Neuron (in vitro differentiated cells): ENCODE measurements around the gene PNP.
"Not testable (repeated sequence)": the region's sequence is repeated elsewhere in the genome, so short reads cannot be mapped to it uniquely, and the experiment has no call there.

Experiments
- H2AFZ ChIP-seq: one replicate; pipeline ENCODE4 v1.6.1; 2013; ENCODE audit warnings: low read depth, mild to moderate bottlenecking, inconsistent platforms, low read length, moderate library complexity
- H3K27me3 ChIP-seq: one replicate; pipeline ENCODE4 v1.6.1; 2013; ENCODE audit warnings: low read length; ENCODE audit not compliant: insufficient read depth
- H3K36me3 ChIP-seq: one replicate; pipeline ENCODE4 v1.6.1; 2013; ENCODE audit warnings: low read length; ENCODE audit not compliant: insufficient read depth
- H3K4me1 ChIP-seq: one replicate; pipeline ENCODE4 v1.6.1; 2013; ENCODE audit warnings: low read length; ENCODE audit not compliant: insufficient read depth
- H3K4me3 ChIP-seq: 2 replicates; pipeline ENCODE4 v1.5.1; 2013; ENCODE audit warnings: mild to moderate bottlenecking, low read length, moderate library complexity
- H3K9me3 ChIP-seq: one replicate; pipeline ENCODE4 v1.6.1; 2013; ENCODE audit warnings: low read length

Gene PNP

DNA sequence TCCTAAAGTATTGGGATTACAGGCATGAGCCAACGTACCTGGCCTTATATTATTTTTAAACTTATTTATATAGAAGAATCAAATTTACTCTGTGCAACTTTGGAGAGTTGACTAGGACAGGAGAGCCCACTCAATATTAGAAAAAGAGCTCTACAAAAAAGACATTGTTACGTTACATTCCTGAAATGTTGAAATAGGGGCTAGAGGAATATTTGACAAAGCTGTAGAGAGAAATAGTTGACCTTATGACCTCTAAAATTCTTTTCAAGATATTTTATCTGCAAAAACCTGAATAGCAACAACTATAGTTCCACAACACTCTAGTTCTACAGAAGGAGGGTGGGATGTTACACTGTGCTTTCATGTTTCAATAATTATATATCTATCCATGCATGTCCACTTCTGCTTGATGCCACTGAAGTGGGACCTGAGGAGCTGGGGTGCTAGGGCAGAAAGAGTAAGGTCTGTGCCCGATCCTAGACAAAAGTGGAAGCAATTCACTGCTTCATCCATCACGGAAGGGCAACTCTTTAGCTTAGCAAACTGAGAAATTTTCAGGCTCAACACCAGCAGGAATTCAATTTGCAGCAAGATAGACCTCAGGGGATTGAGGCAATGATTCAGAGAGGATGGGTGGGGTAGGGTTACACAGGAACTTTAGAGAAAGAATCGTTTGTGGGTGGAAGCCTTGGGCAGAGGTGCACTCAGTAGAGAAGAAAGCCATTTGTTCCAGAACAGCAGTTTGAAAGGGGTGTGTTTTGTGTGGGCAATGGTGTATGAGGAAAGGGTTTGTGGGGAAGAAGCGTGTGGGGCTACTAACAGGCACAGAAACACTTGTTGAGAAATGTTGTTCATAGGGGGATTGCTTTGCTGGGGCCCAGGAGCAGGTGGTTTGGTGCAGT lies 20.1 kb downstream of the PNP start:
- H3K9me3 ChIP-seq, result peaks cover 2% of the 10 kb centered on the region
- peaks cover 4% of the 10 kb centered on the region for H3K27me3 ChIP-seq
- peaks cover 2% of the 10 kb centered on the region for H3K4me1 ChIP-seq
- H3K36me3 ChIP-seq, result no peaks in the 10 kb centered on the region
- no peak overlapping the region for H3K4me3 ChIP-seq
- no peak overlapping the region for H2AFZ ChIP-seq

- Histone ChIP-seq H3K4me3 (no peak overlapping the region), H2AFZ (no peak overlapping the region), H3K9me3 (no peaks in the 10 kb centered on the region), H3K4me1 (peaks cover 2% of the 10 kb centered on the region), H3K27me3 (peaks cover 4% of the 10 kb centered on the region), H3K36me3 (no peaks in the 10 kb centered on the region)
Measured at GRCh38 chr14:20490563-20490962, 21.4 kb downstream of the PNP start.

GRCh38 chr14:20492486-20492885 lies 23.3 kb downstream of the PNP start:
- peaks cover 2% of the 10 kb centered on the region for H3K4me1 ChIP-seq
- H3K36me3 ChIP-seq, result no peaks in the 10 kb centered on the region
- no peaks in the 10 kb centered on the region for H3K9me3 ChIP-seq
- H3K4me3 ChIP-seq, result no peak overlapping the region
- peaks cover 4% of the 10 kb centered on the region for H3K27me3 ChIP-seq
- H2AFZ ChIP-seq, result no peak overlapping the region

DNA sequence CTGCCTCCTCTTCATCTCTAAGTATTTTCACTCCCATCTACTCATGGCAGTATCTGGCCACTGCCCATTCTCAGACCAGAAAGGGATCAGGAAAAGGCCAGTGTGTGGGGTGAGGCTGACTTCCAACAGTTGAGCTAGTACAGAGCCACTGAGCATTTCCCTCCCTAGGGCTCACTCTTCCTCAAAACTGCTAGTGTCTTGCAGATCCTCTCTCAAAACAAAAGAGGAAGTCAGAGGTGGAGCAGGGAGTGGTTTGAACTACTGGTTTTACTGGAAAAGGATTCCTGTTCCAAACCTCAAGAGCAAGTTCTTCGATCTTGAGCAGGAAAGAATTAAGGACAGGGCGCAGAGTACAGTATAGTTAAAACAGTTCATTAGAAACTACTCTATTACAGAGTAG lies 24.4 kb downstream of the PNP start:
- Histone ChIP-seq H3K36me3 (no peaks in the 10 kb centered on the region), H2AFZ (no peak overlapping the region), H3K27me3 (peaks cover 4% of the 10 kb centered on the region), H3K4me3 (no peak overlapping the region), H3K4me1 (peaks cover 2% of the 10 kb centered on the region), H3K9me3 (no peaks in the 10 kb centered on the region)

DNA sequence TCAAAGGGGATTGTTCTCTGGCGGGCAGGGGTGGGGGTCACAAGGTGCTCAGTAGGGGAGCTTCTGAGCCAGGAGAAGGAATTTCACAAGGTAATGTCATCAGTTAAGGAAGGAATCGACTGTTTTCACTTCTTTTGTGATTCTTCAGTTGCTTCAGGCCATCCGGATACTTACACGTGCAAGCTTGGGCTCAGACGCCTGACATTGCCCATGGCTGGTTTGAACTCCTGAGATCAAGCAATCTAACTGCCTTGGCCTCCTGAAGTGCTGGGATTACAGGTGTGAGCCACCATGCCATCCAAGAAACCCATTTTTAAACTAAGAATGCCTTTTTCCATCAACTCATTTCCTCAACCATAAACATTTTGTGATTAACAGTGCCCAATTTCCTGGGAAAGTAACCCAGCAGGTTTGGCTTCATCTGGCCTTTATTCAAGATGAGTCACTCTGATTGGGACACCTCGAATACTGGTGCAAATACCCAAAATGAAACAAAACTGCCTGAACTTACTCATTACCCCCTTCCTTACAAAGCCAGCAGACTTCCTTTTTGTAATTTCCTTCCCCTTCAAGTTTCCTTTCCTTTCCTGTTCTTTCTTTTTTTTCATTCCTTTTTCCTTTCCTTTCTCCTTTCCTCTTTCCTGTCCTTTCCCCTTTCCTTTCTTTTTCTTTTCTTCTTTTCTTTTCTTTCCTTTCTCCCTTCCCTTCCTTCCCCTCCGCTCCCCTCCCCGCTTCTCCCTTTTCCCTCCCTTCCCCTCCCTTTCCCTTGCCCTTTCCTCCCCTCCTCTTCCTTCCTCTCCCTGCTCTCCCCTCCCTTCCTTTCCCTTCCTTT lies 25.9 kb downstream of the PNP start:
- Histone ChIP-seq H3K4me1 (peaks cover 3% of the 10 kb centered on the region), H3K9me3 (no peaks in the 10 kb centered on the region), H3K27me3 (peaks cover 4% of the 10 kb centered on the region), H2AFZ (no peak overlapping the region), H3K4me3 (no peak overlapping the region), H3K36me3 (no peaks in the 10 kb centered on the region)

DNA sequence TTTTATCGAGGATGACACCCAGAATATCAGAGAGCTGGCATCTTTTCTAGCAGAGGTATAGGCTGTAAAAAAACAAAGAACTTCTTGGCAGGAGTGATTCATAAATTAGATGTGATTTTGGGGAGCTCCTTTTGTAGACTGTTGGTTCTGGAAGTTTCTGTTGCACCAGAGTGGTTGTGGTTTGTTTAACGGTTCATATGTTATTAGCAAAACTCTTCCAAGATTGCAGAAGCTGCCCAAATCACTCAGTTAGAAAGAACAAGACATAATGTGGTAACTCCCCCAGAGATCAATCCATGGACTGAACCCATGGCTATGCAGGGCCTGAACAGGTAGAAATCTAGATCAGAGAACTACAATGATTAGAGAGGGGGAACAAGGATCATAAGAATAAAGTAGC lies 29.4 kb downstream of the PNP start:
- H3K27me3 ChIP-seq, result no peaks in the 10 kb centered on the region
- H3K9me3 ChIP-seq, result no peaks in the 10 kb centered on the region
- peak overlapping the region; percentile 19 for H2AFZ ChIP-seq
- H3K4me1 ChIP-seq, result peaks cover 3% of the 10 kb centered on the region
- no peak overlapping the region for H3K4me3 ChIP-seq
- no peaks in the 10 kb centered on the region for H3K36me3 ChIP-seq

DNA sequence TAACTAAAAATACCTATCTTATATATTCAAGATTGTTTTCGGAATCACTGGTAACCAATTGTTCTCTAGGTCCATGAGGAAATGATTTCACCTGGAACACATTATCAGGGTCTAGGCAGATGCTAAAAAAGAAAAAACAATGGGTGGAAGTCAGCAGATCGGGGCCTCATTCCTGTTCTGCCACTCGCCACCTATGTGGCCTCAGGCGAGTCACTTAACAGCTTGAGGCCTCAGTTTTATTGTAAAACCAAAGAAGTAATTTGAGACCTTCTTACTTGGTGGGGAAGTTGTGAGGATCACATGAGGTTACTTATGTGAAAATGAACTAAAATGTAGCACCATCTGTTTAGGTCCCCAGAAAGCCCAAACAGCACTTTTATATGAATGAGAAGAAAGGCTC lies 29.9 kb downstream of the PNP start:
- no peaks in the 10 kb centered on the region for H3K27me3 ChIP-seq
- no peak overlapping the region for H3K4me3 ChIP-seq
- H2AFZ ChIP-seq, result peak overlapping the region; percentile 19
- H3K36me3 ChIP-seq, result no peaks in the 10 kb centered on the region
- H3K4me1 ChIP-seq, result peaks cover 3% of the 10 kb centered on the region
- no peaks in the 10 kb centered on the region for H3K9me3 ChIP-seq

DNA sequence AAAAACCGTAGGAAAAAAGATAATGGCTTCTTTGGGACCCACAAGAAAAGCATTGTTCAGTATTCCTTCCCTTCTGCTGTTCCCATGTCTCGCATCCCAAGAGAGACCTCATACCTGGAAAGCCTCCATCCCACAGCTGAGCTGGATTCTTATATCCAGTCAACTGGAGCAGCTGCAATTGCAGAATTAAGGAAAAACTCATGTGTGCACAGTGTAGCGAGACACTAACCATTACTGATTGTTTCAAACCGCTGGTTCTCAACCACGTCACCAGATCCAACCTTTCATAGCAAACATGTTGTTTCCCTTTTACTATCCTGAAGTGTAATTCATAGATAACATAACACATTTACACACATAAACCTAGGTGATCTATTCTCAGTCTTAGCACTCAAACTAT lies 30.7 kb downstream of the PNP start:
- H3K27me3 ChIP-seq, result no peaks in the 10 kb centered on the region
- no peaks in the 10 kb centered on the region for H3K9me3 ChIP-seq
- H2AFZ ChIP-seq, result no peak overlapping the region
- no peaks in the 10 kb centered on the region for H3K36me3 ChIP-seq
- peaks cover 3% of the 10 kb centered on the region for H3K4me1 ChIP-seq
- H3K4me3 ChIP-seq, result no peak overlapping the region

- no peaks in the 10 kb centered on the region for H3K9me3 ChIP-seq
- no peaks in the 10 kb centered on the region for H3K36me3 ChIP-seq
- no peak overlapping the region for H2AFZ ChIP-seq
- H3K4me1 ChIP-seq, result peaks cover 3% of the 10 kb centered on the region
- H3K4me3 ChIP-seq, result no peak overlapping the region
- H3K27me3 ChIP-seq, result no peaks in the 10 kb centered on the region
Measured at GRCh38 chr14:20501346-20501745, 32.1 kb downstream of the PNP start.

GRCh38 chr14:20503898-20504297 lies 34.7 kb downstream of the PNP start:
- H3K9me3 ChIP-seq, result no peaks in the 10 kb centered on the region
- H3K4me3 ChIP-seq, result no peak overlapping the region
- H3K4me1 ChIP-seq, result peaks cover 3% of the 10 kb centered on the region
- H2AFZ ChIP-seq, result no peak overlapping the region
- H3K36me3 ChIP-seq, result no peaks in the 10 kb centered on the region
- H3K27me3 ChIP-seq, result no peaks in the 10 kb centered on the region

- H2AFZ ChIP-seq, H3K9me3 ChIP-seq, H3K4me1 ChIP-seq, H3K4me3 ChIP-seq, H3K36me3 ChIP-seq, H3K27me3 ChIP-seq: not testable (repeated sequence)
Measured at GRCh38 chr14:20506276-20506675, 37.1 kb downstream of the PNP start.

DNA sequence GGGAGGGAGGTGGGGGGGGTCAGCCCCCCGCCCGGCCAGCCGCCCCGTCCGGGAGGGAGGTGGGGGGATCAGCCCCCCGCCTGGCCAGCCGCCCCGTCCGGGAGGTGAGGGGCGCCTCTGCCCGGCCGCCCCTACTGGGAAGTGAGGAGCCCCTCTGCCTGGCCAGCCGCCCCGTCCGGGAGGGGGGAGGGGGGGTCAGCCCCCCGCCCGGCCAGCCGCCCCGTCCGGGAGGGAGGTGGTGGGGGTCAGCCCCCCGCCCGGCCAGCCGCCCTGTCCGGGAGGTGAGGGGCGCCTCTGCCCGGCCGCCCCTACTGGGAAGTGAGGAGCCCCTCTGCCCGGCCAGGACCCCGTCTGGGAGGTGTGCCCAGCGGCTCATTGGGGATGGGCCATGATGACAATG lies 37.5 kb downstream of the PNP start:
- not testable (repeated sequence) for H3K4me3 ChIP-seq, H3K4me1 ChIP-seq, H2AFZ ChIP-seq, H3K36me3 ChIP-seq, H3K9me3 ChIP-seq, H3K27me3 ChIP-seq

GRCh38 chr14:20507537-20507936 lies 38.3 kb downstream of the PNP start:
- not testable (repeated sequence) for H3K4me3 ChIP-seq, H3K27me3 ChIP-seq, H3K36me3 ChIP-seq, H2AFZ ChIP-seq, H3K4me1 ChIP-seq, H3K9me3 ChIP-seq
